ENCODE results near the gene PTPRN2. TPM values are rescaled to one million over a fixed set of nuclear protein-coding genes. Genes with fewer than 3 reads are reported as not detected.

The PTPRN2 gene
- total RNA-seq, 2 experiments from 2014 or later, result 0.70 TPM; not detected in 1

- Histone ChIP-seq H4K20me1 (ENCODE audit: insufficient read depth, low read length) (no peaks in the 10 kb centered on the region), H3K4me3 (ENCODE audit: low read depth, low read length, poor library complexity, severe bottlenecking) (no peak overlapping the region), H3K9me2 (ENCODE audit: insufficient read depth, low read length) (no peaks in the 10 kb centered on the region), H3K4me1 (ENCODE audit: insufficient read depth, low read length, poor library complexity, severe bottlenecking) (no peaks in the 10 kb centered on the region), H2AFZ (ENCODE audit: low read length) (no peak overlapping the region), H3K36me3 (ENCODE audit: insufficient read depth, low read length) (no peaks in the 10 kb centered on the region), H3K9me3 (ENCODE audit: low read length) (no peaks in the 10 kb centered on the region), H3K4me2 (ENCODE audit: low read length) (no peak overlapping the region), H3K79me2 (ENCODE audit: insufficient read depth, low read depth, low read length) (no peaks in the 10 kb centered on the region), H3K27ac (ENCODE audit: low read depth, low read length, poor library complexity, severe bottlenecking) (no peak overlapping the region)
- BruUV-seq (replicated peaks), result no TSS peak
- intact Hi-C loops (cut with micrococcal nuclease; ENCODE audit: unreplicated experiment), result no loop called here
- no peak for DNase-seq (ENCODE audit: low spot score)
- POLR2A ChIA-PET, result interaction anchor here (0.6 kb wide), 1 partner anchor 89 kb away, joined by 3 read pairs; no protein-coding TSS in a partner anchor
- no peak for TF ChIP-seq EZH2phosphoT487 (IDR thresholded peaks at IDR 0.05; ENCODE audit: borderline replicate concordance, low read depth, low read length)
- TF ChIP-seq, protein P1, sequence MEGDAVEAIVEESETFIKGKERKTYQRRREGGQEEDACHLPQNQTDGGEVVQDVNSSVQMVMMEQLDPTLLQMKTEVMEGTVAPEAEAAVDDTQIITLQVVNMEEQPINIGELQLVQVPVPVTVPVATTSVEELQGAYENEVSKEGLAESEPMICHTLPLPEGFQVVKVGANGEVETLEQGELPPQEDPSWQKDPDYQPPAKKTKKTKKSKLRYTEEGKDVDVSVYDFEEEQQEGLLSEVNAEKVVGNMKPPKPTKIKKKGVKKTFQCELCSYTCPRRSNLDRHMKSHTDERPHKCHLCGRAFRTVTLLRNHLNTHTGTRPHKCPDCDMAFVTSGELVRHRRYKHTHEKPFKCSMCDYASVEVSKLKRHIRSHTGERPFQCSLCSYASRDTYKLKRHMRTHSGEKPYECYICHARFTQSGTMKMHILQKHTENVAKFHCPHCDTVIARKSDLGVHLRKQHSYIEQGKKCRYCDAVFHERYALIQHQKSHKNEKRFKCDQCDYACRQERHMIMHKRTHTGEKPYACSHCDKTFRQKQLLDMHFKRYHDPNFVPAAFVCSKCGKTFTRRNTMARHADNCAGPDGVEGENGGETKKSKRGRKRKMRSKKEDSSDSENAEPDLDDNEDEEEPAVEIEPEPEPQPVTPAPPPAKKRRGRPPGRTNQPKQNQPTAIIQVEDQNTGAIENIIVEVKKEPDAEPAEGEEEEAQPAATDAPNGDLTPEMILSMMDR (conservative IDR thresholded peaks at IDR 0.05; ENCODE audit: low read length), result no peak
- CTCF ChIA-PET (ENCODE audit: unreplicated experiment), result no interaction called here
These were observed 794.6 kb downstream of the PTPRN2 start for GRCh38 chr7:157793087-157793353.

DNA sequence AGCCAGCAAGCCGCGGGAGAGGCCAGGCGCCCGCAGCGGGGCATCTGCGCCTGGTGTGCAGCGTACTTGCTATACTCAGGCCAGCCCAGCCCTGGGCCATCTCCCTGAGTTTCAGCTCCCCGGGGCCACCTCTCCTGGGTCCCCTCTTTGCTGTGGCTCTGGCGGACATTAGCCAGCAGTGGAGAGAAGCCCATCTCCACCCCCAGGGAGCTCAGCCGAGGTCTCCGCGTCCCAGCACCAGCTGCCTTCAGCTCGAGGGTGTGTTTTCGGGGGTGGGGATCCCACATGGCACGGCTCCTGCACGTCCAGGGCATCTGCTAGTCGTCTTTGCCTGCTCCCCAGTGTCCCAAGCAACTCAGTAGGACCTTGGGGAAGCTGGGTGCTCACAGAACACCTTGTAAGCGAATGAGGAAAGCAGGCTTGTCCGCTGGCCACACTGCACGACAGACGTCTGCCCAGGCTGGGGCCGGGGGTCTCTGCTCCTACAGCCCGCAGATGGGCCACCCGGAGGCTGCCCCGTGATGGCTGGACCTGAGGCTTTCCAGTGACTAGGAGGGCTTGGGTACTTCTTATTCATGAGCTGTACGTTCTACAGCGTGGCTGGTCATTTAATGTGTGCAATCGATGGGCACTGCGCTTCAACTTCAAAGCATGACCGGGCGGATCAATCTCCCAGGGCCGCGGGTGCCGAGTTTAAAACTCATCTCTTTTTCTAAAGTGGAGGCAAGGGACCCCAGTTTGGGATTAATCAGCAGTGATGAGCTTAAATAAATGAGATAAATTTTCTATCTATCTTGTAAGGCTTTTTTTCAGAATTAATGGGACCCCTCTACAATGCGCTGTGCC, 795.2 kb downstream of the PTPRN2 start:
- POLR2A ChIA-PET, result interaction anchor here (0.6 kb wide), 1 partner anchor 89 kb away, joined by 3 read pairs; no protein-coding TSS in a partner anchor
- H2AFZ ChIP-seq (ENCODE audit: low read length), result no peak overlapping the region
- no peak overlapping the region for H3K4me2 ChIP-seq (ENCODE audit: low read length)
- H3K4me3 ChIP-seq (ENCODE audit: low read depth, low read length, poor library complexity, severe bottlenecking), result no peak overlapping the region
- no peaks in the 10 kb centered on the region for H3K79me2 ChIP-seq (ENCODE audit: insufficient read depth, low read depth, low read length)
- TF ChIP-seq EZH2phosphoT487 (IDR thresholded peaks at IDR 0.05; ENCODE audit: borderline replicate concordance, low read depth, low read length), result no peak
- TF ChIP-seq, protein P1 (conservative IDR thresholded peaks at IDR 0.05; ENCODE audit: low read length), result no peak
- H3K9me3 ChIP-seq (ENCODE audit: low read length), result no peaks in the 10 kb centered on the region
- CTCF ChIA-PET (ENCODE audit: unreplicated experiment), result no interaction called here
- DNase-seq (ENCODE audit: low spot score), result no peak
- no peaks in the 10 kb centered on the region for H3K9me2 ChIP-seq (ENCODE audit: insufficient read depth, low read length)
- H3K27ac ChIP-seq (ENCODE audit: low read depth, low read length, poor library complexity, severe bottlenecking), result no peak overlapping the region
- no peaks in the 10 kb centered on the region for H4K20me1 ChIP-seq (ENCODE audit: insufficient read depth, low read length)
- no peaks in the 10 kb centered on the region for H3K36me3 ChIP-seq (ENCODE audit: insufficient read depth, low read length)
- no peaks in the 10 kb centered on the region for H3K4me1 ChIP-seq (ENCODE audit: insufficient read depth, low read length, poor library complexity, severe bottlenecking)
- intact Hi-C loops (cut with micrococcal nuclease; ENCODE audit: unreplicated experiment), result no loop called here
- BruUV-seq (replicated peaks), result no TSS peak

GRCh38 chr7:157791666-157792065, 796.0 kb downstream of the PTPRN2 start:
- intact Hi-C loops (cut with micrococcal nuclease; ENCODE audit: unreplicated experiment), result no loop called here
- no peaks in the 10 kb centered on the region for H3K9me2 ChIP-seq (ENCODE audit: insufficient read depth, low read length)
- no peak overlapping the region for H2AFZ ChIP-seq (ENCODE audit: low read length)
- H3K36me3 ChIP-seq (ENCODE audit: insufficient read depth, low read length), result no peaks in the 10 kb centered on the region
- no peak overlapping the region for H3K4me2 ChIP-seq (ENCODE audit: low read length)
- no peak overlapping the region for H3K27ac ChIP-seq (ENCODE audit: low read depth, low read length, poor library complexity, severe bottlenecking)
- ChIA-PET CTCF (ENCODE audit: unreplicated experiment) (no interaction called here), POLR2A (no interaction called here)
- no peak for TF ChIP-seq EZH2phosphoT487 (IDR thresholded peaks at IDR 0.05; ENCODE audit: borderline replicate concordance, low read depth, low read length)
- TF ChIP-seq, protein P1 (conservative IDR thresholded peaks at IDR 0.05; ENCODE audit: low read length), result no peak
- H4K20me1 ChIP-seq (ENCODE audit: insufficient read depth, low read length), result no peaks in the 10 kb centered on the region
- no TSS peak for BruUV-seq (replicated peaks)
- H3K4me3 ChIP-seq (ENCODE audit: low read depth, low read length, poor library complexity, severe bottlenecking), result no peak overlapping the region
- H3K9me3 ChIP-seq (ENCODE audit: low read length), result no peaks in the 10 kb centered on the region
- H3K79me2 ChIP-seq (ENCODE audit: insufficient read depth, low read depth, low read length), result no peaks in the 10 kb centered on the region
- no peaks in the 10 kb centered on the region for H3K4me1 ChIP-seq (ENCODE audit: insufficient read depth, low read length, poor library complexity, severe bottlenecking)
- no peak for DNase-seq (ENCODE audit: low spot score)

All from OCI-LY7 (cell line).